Endometrial microvascular endothelial cells (primary cell): Measurements from ENCODE around the gene PTPN6. TPM values are rescaled to one million over a fixed set of nuclear protein-coding genes. Genes with fewer than 3 reads are reported as not detected.

Experiments used
- in situ Hi-C: cut with HindIII; loops from 2 replicates; pipeline ENCODE4 v1.10.0; 2017; ENCODE audit warnings: low sequenced_read_pairs, low pct_unique_long_range_greater_than_20kb; ENCODE audit errors: inconsistent ontology term
- total RNA-seq: library from RNA; depleted of rRNA; stranded (reverse); fragments of >200 nt; gene quantifications from one replicate; pipeline ENCODE4 v1.2.3, GENCODE V29; 2015; ENCODE audit errors: inconsistent ontology term

The PTPN6 gene
- total RNA-seq, 1 donor from 2014 or later: 0.09 TPM

- in situ Hi-C loops: no loop called here
Observed at GRCh38 chr12:6937481-6938352, 13.4 kb upstream of the PTPN6 start.

- in situ Hi-C loops: no loop called here
Observed at GRCh38 chr12:6938353-6939190, 12.6 kb upstream of the PTPN6 start.

GRCh38 chr12:6939191-6939540, 12.0 kb upstream of the PTPN6 start:
- in situ Hi-C loops: no loop called here

GRCh38 chr12:6941267-6941666, 9.9 kb upstream of the PTPN6 start:
- in situ Hi-C loops: no loop called here

DNA sequence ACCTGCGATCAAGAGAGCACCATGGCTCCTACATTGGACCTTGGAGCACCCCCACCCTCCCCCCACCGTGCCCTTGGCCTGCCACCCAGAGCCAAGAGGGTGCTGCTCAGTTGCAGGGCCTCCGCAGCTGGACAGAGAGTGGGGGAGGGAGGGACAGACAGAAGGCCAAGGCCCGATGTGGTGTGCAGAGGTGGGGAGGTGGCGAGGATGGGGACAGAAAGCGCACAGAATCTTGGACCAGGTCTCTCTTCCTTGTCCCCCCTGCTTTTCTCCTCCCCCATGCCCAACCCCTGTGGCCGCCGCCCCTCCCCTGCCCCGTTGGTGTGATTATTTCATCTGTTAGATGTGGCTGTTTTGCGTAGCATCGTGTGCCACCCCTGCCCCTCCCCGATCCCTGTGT, 9.4 kb upstream of the PTPN6 start:
- in situ Hi-C loops: no loop called here

DNA sequence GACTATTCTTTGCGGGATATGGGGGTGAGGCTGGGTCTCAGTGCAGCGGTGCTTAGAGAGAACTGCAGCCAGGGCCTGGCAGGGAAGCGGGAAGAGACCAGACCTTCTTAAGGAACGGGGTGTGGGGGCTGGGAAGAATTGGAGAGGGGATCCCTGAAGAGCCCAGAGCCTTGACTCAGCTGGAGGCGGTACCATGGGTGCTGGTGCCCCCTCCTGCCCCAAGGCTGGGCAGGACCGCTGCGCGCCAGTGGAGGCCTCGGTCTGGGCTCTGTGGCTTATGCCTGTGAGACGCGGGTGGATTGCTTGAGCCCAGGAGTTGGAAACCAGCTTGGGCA, 8.9 kb upstream of the PTPN6 start:
- in situ Hi-C loops: no loop called here

- in situ Hi-C loops: no loop called here
Observed at GRCh38 chr12:6943389-6943721, 7.8 kb upstream of the PTPN6 start.

GRCh38 chr12:6943722-6944380, 7.3 kb upstream of the PTPN6 start, which contains the start of the genes C12orf57 and RNU7-1:
TSS of gene C12orf57 (plus strand) at chr12:6944022. CDS start at chr12:6944122, 100 bp downstream.
TSS of gene RNU7-1 (plus strand) at chr12:6943816.
- in situ Hi-C loops: no loop called here

- in situ Hi-C loops: no loop called here
Observed at GRCh38 chr12:6944381-6945186, 6.6 kb upstream of the PTPN6 start.

- in situ Hi-C loops: no loop called here
Observed at GRCh38 chr12:6945613-6946012, 5.5 kb upstream of the PTPN6 start.

GRCh38 chr12:6946033-6946919, 4.9 kb upstream of the PTPN6 start:
- in situ Hi-C loops: no loop called here

DNA sequence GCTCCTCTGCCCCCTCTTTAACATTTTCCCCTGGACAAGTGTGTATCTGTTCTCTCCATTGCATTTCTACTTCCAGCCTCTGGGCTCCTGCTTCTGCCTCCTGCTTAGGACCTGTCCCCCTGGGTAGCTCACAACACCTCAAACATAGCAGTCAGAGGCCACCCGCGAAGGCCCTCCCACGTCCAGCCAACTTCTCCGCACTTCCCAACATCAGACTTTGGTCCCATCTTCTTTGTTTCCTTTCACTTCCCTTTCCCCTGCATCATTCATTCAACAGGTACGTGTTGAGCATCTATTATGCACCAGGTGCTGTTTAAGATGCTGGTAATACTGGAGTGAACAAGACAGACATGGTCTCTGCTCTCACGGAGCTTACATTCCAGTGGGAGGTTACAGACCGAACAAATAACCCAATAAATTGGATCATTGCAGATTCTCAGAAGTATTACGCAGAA, 4.2 kb upstream of the PTPN6 start:
- in situ Hi-C loops: no loop called here

- in situ Hi-C loops: no loop called here
Observed at GRCh38 chr12:6947615-6948014, 3.5 kb upstream of the PTPN6 start.

- in situ Hi-C loops: no loop called here
Observed at GRCh38 chr12:6948873-6949594, 2.1 kb upstream of the PTPN6 start.

DNA sequence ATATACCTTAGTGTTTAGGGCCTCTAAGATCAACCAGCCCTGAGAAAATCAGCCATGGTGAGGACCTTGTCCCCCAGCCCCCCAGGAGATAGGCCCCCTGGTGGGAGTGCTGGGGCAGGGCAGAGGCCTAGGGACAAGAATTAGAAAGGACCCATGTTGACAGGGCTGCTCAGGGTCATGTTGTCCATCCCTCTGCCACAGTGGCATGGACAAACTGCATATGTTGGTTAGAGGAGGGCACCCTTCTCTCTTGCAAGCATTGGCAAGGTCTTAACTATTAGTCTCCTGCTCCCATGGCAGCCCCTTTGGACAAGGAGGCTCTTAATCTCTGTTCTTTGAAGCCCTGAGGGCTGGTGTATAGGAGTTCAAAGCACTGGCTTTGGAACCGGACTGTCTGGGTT, 755 bp upstream of the PTPN6 start:
- in situ Hi-C loops: no loop called here

DNA sequence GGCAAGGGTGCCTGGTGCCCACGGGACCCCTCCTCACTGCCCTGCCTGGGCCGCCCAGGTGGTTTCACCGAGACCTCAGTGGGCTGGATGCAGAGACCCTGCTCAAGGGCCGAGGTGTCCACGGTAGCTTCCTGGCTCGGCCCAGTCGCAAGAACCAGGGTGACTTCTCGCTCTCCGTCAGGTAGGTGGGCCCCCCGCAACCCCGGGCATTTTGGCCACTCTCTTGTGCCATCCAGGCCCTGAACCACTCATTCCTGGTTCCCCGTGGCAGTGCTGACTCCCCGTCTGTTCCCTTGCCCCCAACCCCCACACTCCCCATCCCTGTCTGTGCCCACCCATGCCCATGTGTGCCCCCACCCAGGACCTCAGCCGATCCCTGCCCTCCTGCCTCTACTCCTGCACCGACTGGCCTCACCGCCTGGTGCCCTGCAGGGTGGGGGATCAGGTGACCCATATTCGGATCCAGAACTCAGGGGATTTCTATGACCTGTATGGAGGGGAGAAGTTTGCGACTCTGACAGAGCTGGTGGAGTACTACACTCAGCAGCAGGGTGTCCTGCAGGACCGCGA, 480 bp downstream of the PTPN6 start:
- in situ Hi-C loops: no loop called here
